Measurements from ENCODE around the gene ELFN1. TPM values are rescaled to one million over a fixed set of nuclear protein-coding genes. Genes with fewer than 3 reads are reported as not detected.

ELFN1 gene
- total RNA-seq, 6 donors from 2014 or later: 0.11 to 3.0 (median 0.30) TPM; not detected in 1

- TF ChIP-seq POLR2A (IDR thresholded peaks at IDR 0.05) (no peak), EP300 (IDR thresholded peaks at IDR 0.05) (no peak), CTCF (IDR thresholded peaks at IDR 0.05) (no peak), POLR2AphosphoS5 (IDR thresholded peaks at IDR 0.05) (no peak)
- ATAC-seq (ENCODE audit: low FRiP score in 2 of 2) (no peak), DNase-seq (peak in 1 of 2 donors; percentile 6)
- Histone ChIP-seq H3K4me3 (no peak overlapping the region), H3K9me3 (peaks cover 5 to 16% (median 8%) of the 10 kb centered on the region in 4 donors), H3K27ac (no peak overlapping the region), H3K4me1 (peaks cover 0 to 13% (median 3%) of the 10 kb centered on the region in 4 donors), H3K36me3 (no peaks in the 10 kb centered on the region), H3K27me3 (no peaks in the 10 kb centered on the region)
- 92 to 98% methylated on average over 10 of the region's 10 CpGs for WGBS, 2 donors
These were observed 39.2 kb downstream of the ELFN1 start for GRCh38 chr7:1709281-1709680.

- Histone ChIP-seq H3K27ac (no peak overlapping the region), H3K27me3 (no peaks in the 10 kb centered on the region), H3K4me1 (peaks cover 0 to 14% (median 3%) of the 10 kb centered on the region in 4 donors), H3K4me3 (no peak overlapping the region), H3K9me3 (peaks cover 5 to 16% (median 8%) of the 10 kb centered on the region in 4 donors), H3K36me3 (no peaks in the 10 kb centered on the region)
- TF ChIP-seq POLR2A (IDR thresholded peaks at IDR 0.05) (no peak), CTCF (IDR thresholded peaks at IDR 0.05) (peak in 1 of 6 experiments; percentile 17), EP300 (IDR thresholded peaks at IDR 0.05) (no peak), POLR2AphosphoS5 (IDR thresholded peaks at IDR 0.05) (no peak)
- 92 to 93% methylated on average over 4 of the region's 4 CpGs for WGBS, 2 donors
- ATAC-seq (ENCODE audit: low FRiP score in 2 of 2) (no peak), DNase-seq (no peak)
These were observed 39.8 kb downstream of the ELFN1 start for GRCh38 chr7:1709900-1710299.

GRCh38 chr7:1710936-1711335 is 40.9 kb downstream of the ELFN1 start:
- Histone ChIP-seq H3K36me3 (no peaks in the 10 kb centered on the region), H3K4me3 (no peak overlapping the region), H3K9me3 (peaks cover 5 to 16% (median 8%) of the 10 kb centered on the region in 4 donors), H3K27ac (no peak overlapping the region), H3K27me3 (no peaks in the 10 kb centered on the region), H3K4me1 (peaks cover 0 to 14% (median 3%) of the 10 kb centered on the region in 4 donors)
- ATAC-seq (ENCODE audit: low FRiP score in 2 of 2) (no peak), DNase-seq (no peak)
- whole genome bisulfite sequencing, 2 donors: 86 to 93% methylated on average over 6 of the region's 6 CpGs
- TF ChIP-seq EP300 (IDR thresholded peaks at IDR 0.05): no peak
- TF ChIP-seq POLR2A (IDR thresholded peaks at IDR 0.05): no peak
- no peak for TF ChIP-seq POLR2AphosphoS5 (IDR thresholded peaks at IDR 0.05)
- TF ChIP-seq CTCF (IDR thresholded peaks at IDR 0.05): no peak

GRCh38 chr7:1712907-1713501 is 42.9 kb downstream of the ELFN1 start:
- DNase-seq (no peak), ATAC-seq (ENCODE audit: low FRiP score in 2 of 2) (no peak)
- H3K27ac ChIP-seq: no peak overlapping the region
- H3K4me1 ChIP-seq: peaks cover 0 to 14% (median 3%) of the 10 kb centered on the region in 4 donors
- H3K4me3 ChIP-seq: no peak overlapping the region
- H3K27me3 ChIP-seq: peaks cover 0 to 4% (median 0%) of the 10 kb centered on the region in 4 donors
- no peak for TF ChIP-seq POLR2A (IDR thresholded peaks at IDR 0.05)
- TF ChIP-seq EP300 (IDR thresholded peaks at IDR 0.05): no peak
- no peak for TF ChIP-seq POLR2AphosphoS5 (IDR thresholded peaks at IDR 0.05)
- no peak for TF ChIP-seq CTCF (IDR thresholded peaks at IDR 0.05)
- WGBS, 2 donors: 64 to 69% methylated on average over 14 to 18 of the region's 18 CpGs
- no peaks in the 10 kb centered on the region for H3K36me3 ChIP-seq
- H3K9me3 ChIP-seq: peaks cover 5 to 16% (median 8%) of the 10 kb centered on the region in 4 donors
